Neural cell (in vitro differentiated cells): ENCODE measurements around the gene KRTAP5-9. TPM values are rescaled to one million over a fixed set of nuclear protein-coding genes. Genes with fewer than 3 reads are reported as not detected.

Experiments
- H2AFZ ChIP-seq: fragments of 200-600, 300-800 bp; sonication (generic), shearing (Covaris generic); 2 replicates; pipeline ENCODE4 v1.6.0; 2014; ENCODE audit warnings: low read depth, mild to moderate bottlenecking, antibody characterized with exemption, low read length, moderate library complexity
- H3F3A ChIP-seq: fragments of 200-600 bp; shearing (Covaris generic); 2 replicates; pipeline ENCODE4 v1.6.1; 2016; ENCODE audit warnings: mild to moderate bottlenecking, moderate library complexity, mixed read lengths, antibody characterized with exemption, low read length; ENCODE audit not compliant: insufficient read depth, poor library complexity, severe bottlenecking
- H3K27ac ChIP-seq: fragments of 200-600, 300-800 bp; sonication (generic), shearing (Covaris generic); 2 replicates; pipeline ENCODE4 v1.5.1; 2014; ENCODE audit warnings: mild to moderate bottlenecking, low read length, moderate library complexity
- H3K27me3 ChIP-seq: fragments of 300-800, 200-600 bp; sonication (generic), shearing (Covaris generic); 2 replicates; pipeline ENCODE4 v1.6.0; 2014; ENCODE audit warnings: mild to moderate bottlenecking, low read depth, low read length, moderate library complexity; ENCODE audit not compliant: insufficient read depth
- H3K36me3 ChIP-seq: fragments of 300-800, 200-600 bp; sonication (generic), shearing (Covaris generic); 2 replicates; pipeline ENCODE4 v1.5.1; 2014; ENCODE audit warnings: mild to moderate bottlenecking, antibody characterized with exemption, low read length, moderate library complexity; ENCODE audit not compliant: insufficient read depth
- H3K4me2 ChIP-seq: fragments of 300-800, 200-600 bp; sonication (generic), shearing (Covaris generic); 2 replicates; pipeline ENCODE4 v1.6.0; 2014; ENCODE audit warnings: mild to moderate bottlenecking, low read length
- H3K4me3 ChIP-seq: fragments of 300-800, 200-600 bp; sonication (generic), shearing (Covaris generic); 2 replicates; pipeline ENCODE4 v1.5.1; 2014; ENCODE audit warnings: mild to moderate bottlenecking, low read length, moderate library complexity
- H3K79me2 ChIP-seq: fragments of 200-600 bp; shearing (Covaris generic); replicated peaks from 2 replicates; pipeline ENCODE4 v1.6.0; 2014; ENCODE audit warnings: mild to moderate bottlenecking, low read length, moderate library complexity; ENCODE audit not compliant: insufficient read depth
- H3K9ac ChIP-seq: fragments of 300-800, 200-600 bp; sonication (generic), shearing (Covaris generic); 2 replicates; pipeline ENCODE4 v1.6.1; 2016; ENCODE audit warnings: mild to moderate bottlenecking, low read length, mixed read lengths
- H3K9me2 ChIP-seq: fragments of 200-600 bp; shearing (Covaris generic); 2 replicates; pipeline ENCODE4 v1.6.1; 2016; ENCODE audit warnings: mild to moderate bottlenecking, low read length, mixed read lengths; ENCODE audit not compliant: insufficient read depth
- H3K9me3 ChIP-seq: fragments of 200-600, 300-800 bp; sonication (generic), shearing (Covaris generic); 2 replicates; pipeline ENCODE4 v1.6.1; 2016; ENCODE audit warnings: mild to moderate bottlenecking, mixed run types, low read length, moderate library complexity, mixed read lengths
- H4K20me1 ChIP-seq: fragments of 200-600 bp; shearing (Covaris generic); 2 replicates; pipeline ENCODE4 v1.6.1; 2016; ENCODE audit warnings: mild to moderate bottlenecking, mixed run types; ENCODE audit not compliant: insufficient read depth
- CTCF ChIP-seq: fragments of 450-650 bp; IDR thresholded peaks from 2 replicates; pipeline ENCODE4 v1.5.1; 2014; ENCODE audit warnings: antibody characterized with exemption, mild to moderate bottlenecking, moderate library complexity; ENCODE audit not compliant: poor library complexity, severe bottlenecking
- EP300 ChIP-seq: fragments of 450-650 bp; conservative IDR thresholded peaks from 2 replicates; pipeline ENCODE4 v1.6.1; 2014; ENCODE audit warnings: antibody characterized with exemption, mild to moderate bottlenecking, moderate library complexity; ENCODE audit not compliant: poor library complexity, severe bottlenecking
- EZH2 ChIP-seq: fragments of 200-600, 300-800 bp; shearing (Covaris generic), sonication (generic); IDR thresholded peaks from 2 replicates; pipeline ENCODE4 v1.6.1; 2014; ENCODE audit warnings: antibody characterized with exemption, low read length, borderline replicate concordance, mild to moderate bottlenecking; ENCODE audit not compliant: insufficient read depth, poor library complexity, severe bottlenecking
- MXI1 ChIP-seq: fragments of 450-650 bp; conservative IDR thresholded peaks from 2 replicates; pipeline ENCODE4 v1.6.1; 2014; ENCODE audit warnings: antibody characterized with exemption, mild to moderate bottlenecking; ENCODE audit not compliant: poor library complexity, severe bottlenecking
- POLR2AphosphoS5 ChIP-seq: IDR thresholded peaks from 2 replicates; pipeline ENCODE4 v1.6.1; 2012
- RAD21 ChIP-seq: fragments of 450-650 bp; conservative IDR thresholded peaks from 2 replicates; pipeline ENCODE4 v1.6.1; 2014; ENCODE audit warnings: antibody characterized with exemption, mild to moderate bottlenecking, moderate library complexity
- REST ChIP-seq: IDR thresholded peaks from 2 replicates; pipeline ENCODE4 v1.6.1; 2012; ENCODE audit warnings: borderline replicate concordance
- SMC3 ChIP-seq: fragments of 450-650 bp; conservative IDR thresholded peaks from 2 replicates; pipeline ENCODE4 v1.6.1; 2014; ENCODE audit warnings: antibody characterized with exemption, mild to moderate bottlenecking, moderate library complexity; ENCODE audit not compliant: poor library complexity
- TAF1 ChIP-seq: IDR thresholded peaks from 2 replicates; pipeline ENCODE4 v1.6.1; 2012; ENCODE audit warnings: low read depth
- polyA plus RNA-seq: library from polyadenylated mRNA; depleted of rRNA; stranded (reverse); fragments of >200 nt; gene quantifications from 2 replicates; pipeline ENCODE4 v1.2.3, GENCODE V29; 2014

Gene KRTAP5-9
- polyA plus RNA-seq, 1 donor from 2014 or later = not detected

- Histone ChIP-seq H3F3A (no peaks in the 10 kb centered on the region), H3K9ac (no peak overlapping the region), H3K4me3 (no peak overlapping the region), H3K9me2 (no peaks in the 10 kb centered on the region), H3K79me2 (no peaks in the 10 kb centered on the region), H3K4me2 (no peak overlapping the region), H4K20me1 (no peaks in the 10 kb centered on the region), H3K27ac (no peak overlapping the region), H2AFZ (no peak overlapping the region), H3K9me3 (no peaks in the 10 kb centered on the region), H3K27me3 (no peaks in the 10 kb centered on the region), H3K36me3 (no peaks in the 10 kb centered on the region)
- TF ChIP-seq POLR2AphosphoS5 (no peak), RAD21 (no peak)
Observed at GRCh38 chr11:71543866-71544265, 4.4 kb upstream of the KRTAP5-9 start.

GRCh38 chr11:71544525-71545214 lies 3.5 kb upstream of the KRTAP5-9 start:
- H3K4me2 ChIP-seq = no peak overlapping the region

GRCh38 chr11:71545405-71545966 lies 2.7 kb upstream of the KRTAP5-9 start:
- no peaks in the 10 kb centered on the region for H3K9me3 ChIP-seq
- H3K9me2 ChIP-seq = no peaks in the 10 kb centered on the region
- no peak overlapping the region for H3K27ac ChIP-seq
- no peaks in the 10 kb centered on the region for H3F3A ChIP-seq
- H3K9ac ChIP-seq = no peak overlapping the region
- H3K36me3 ChIP-seq = no peaks in the 10 kb centered on the region
- no peaks in the 10 kb centered on the region for H4K20me1 ChIP-seq
- H3K79me2 ChIP-seq = no peaks in the 10 kb centered on the region
- no peaks in the 10 kb centered on the region for H3K27me3 ChIP-seq
- no peak overlapping the region for H3K4me2 ChIP-seq
- no peak overlapping the region for H3K4me3 ChIP-seq
- H2AFZ ChIP-seq = no peak overlapping the region
- no peak for TF ChIP-seq EZH2
- TF ChIP-seq TAF1 = no peak
- no peak for TF ChIP-seq MXI1
- TF ChIP-seq RAD21 = no peak
- TF ChIP-seq POLR2AphosphoS5 = no peak
- TF ChIP-seq CTCF = no peak
- TF ChIP-seq REST = no peak
- no peak for TF ChIP-seq SMC3
- no peak for TF ChIP-seq EP300

More at GRCh38 chr11:71544525-71545214, 3.5 kb upstream of the KRTAP5-9 start:
- Histone ChIP-seq H2AFZ (no peak overlapping the region), H3K27me3 (no peaks in the 10 kb centered on the region), H3K4me3 (no peak overlapping the region), H3K36me3 (no peaks in the 10 kb centered on the region), H3K9me2 (no peaks in the 10 kb centered on the region), H3K27ac (no peak overlapping the region), H3K9ac (no peak overlapping the region), H3K9me3 (no peaks in the 10 kb centered on the region), H3F3A (no peaks in the 10 kb centered on the region), H3K79me2 (no peaks in the 10 kb centered on the region), H4K20me1 (no peaks in the 10 kb centered on the region)
- no peak for TF ChIP-seq RAD21
- TF ChIP-seq CTCF = no peak
- no peak for TF ChIP-seq EP300
- no peak for TF ChIP-seq POLR2AphosphoS5
- TF ChIP-seq SMC3 = no peak
